Right lobe of liver (tissue), 6 donors: ENCODE measurements around the gene STING1. TPM values are rescaled to one million over a fixed set of nuclear protein-coding genes. Genes with fewer than 3 reads are reported as not detected.
"Not testable (repeated sequence)": the region's sequence is repeated elsewhere in the genome, so short reads cannot be mapped to it uniquely, and the experiment has no call there.

ENCODE experiments used
- ATAC-seq, 4 donors: fragments of 200-7000 bp; cut with Tn5 transposase; one replicate each; pipeline ENCODE4 v1.9.1; 2020; ENCODE audit warnings: mild to moderate bottlenecking in 4 of 4, moderate library complexity in 4 of 4
- DNase-seq, 3 donors: peaks; one replicate each; pipeline ENCODE4 v3.0.0-alpha.2; 2020
- H3K27ac ChIP-seq, 3 donors: fragments of 200-600 bp; one replicate each; pipeline ENCODE4 v1.8.0; 2022
- H3K27me3 ChIP-seq, 2 donors: fragments of 200-600 bp; one replicate each; pipeline ENCODE4 v1.8.0; 2022
- H3K36me3 ChIP-seq, 4 donors: fragments of 200-600 bp; sonication (generic) in 1 of 4; one replicate each; pipeline versions ENCODE4 v1.5.1 to v1.8.0; 2017 to 2022; ENCODE audit warnings: control low read depth in 1 of 4
- H3K4me1 ChIP-seq, 4 donors: fragments of 200-600 bp; sonication (generic) in 1 of 4; one replicate each; pipeline versions ENCODE4 v1.5.1 to v1.8.0; 2017 to 2022; ENCODE audit warnings: control low read depth in 1 of 4
- H3K4me3 ChIP-seq, 3 donors: fragments of 200-600 bp; one replicate each; pipeline ENCODE4 v1.8.0; 2022
- H3K9me3 ChIP-seq, 4 donors: fragments of 200-600 bp; sonication (generic) in 1 of 4; one replicate each; pipeline versions ENCODE4 v1.5.1 to v1.8.0; 2017 to 2022; ENCODE audit warnings: control low read depth in 1 of 4
- CTCF ChIP-seq, 4 donors: fragments of 200-600 bp in 3 of 4; fragments of 450-650 bp in 1 of 4; IDR thresholded peaks; one replicate each; pipeline versions ENCODE4 v1.5.1 to v1.8.0; 2016 to 2022; ENCODE audit warnings: antibody characterized with exemption in 4 of 4, mild to moderate bottlenecking in 2 of 4
- POLR2A ChIP-seq: fragments of 450-650 bp; IDR thresholded peaks from one replicate; pipeline ENCODE4 v1.6.1; 2017; ENCODE audit warnings: antibody characterized with exemption, mild to moderate bottlenecking
- WGBS: methylation state at CpG from one replicate; pipeline ENCODE4 v1.1.6; 2018; ENCODE audit warnings: low coverage, low lambda C conversion rate; ENCODE audit not compliant: insufficient coverage; ENCODE audit errors: missing lambda C conversion rate; 5-methylcytosine and 5-hydroxymethylcytosine counted together
- intact Hi-C, 2 donors: fragments of 100-400 bp; cut with DNase I; formaldehyde crosslinking; loops; one replicate each; pipeline versions ENCODE4 v1.11.2 to v1.14.1; 2022
- total RNA-seq, 6 experiments: library from RNA; depleted of rRNA in 2 of 6; stranded (reverse); fragments of >200 nt in 2 of 6; fragmentation: NEBNext Ultra II Directional in 3 of 6; extraction: Animal tissue kit (Norgen Biotek cat#: 25700) in 3 of 6; gene quantifications; one replicate each; pipeline versions ENCODE4 v1.1.0 to v1.2.4, GENCODE V29; 2016 to 2023
- donor health status: DM: no; HTN: yes; CAD: no.
- donor health status: DM: no; HTN: no; CAD: no.
- donor health status: DM: no; HTN: no; CAD: no.
- donor health status: DM: no; HTN: yes; CAD: no.
- donor health status: DM: no; HTN: yes; CAD: no.

STING1 gene
- total RNA-seq, 6 experiments from 2014 or later, result 4.9 to 11.3 (median 7.0) TPM

GRCh38 chr5:139443831-139444453, 38.6 kb downstream of the STING1 start:
- 57% methylated on average over 3 of the region's 4 CpGs for WGBS
- Histone ChIP-seq H3K4me1 (no peaks in the 10 kb centered on the region), H3K4me3 (no peak overlapping the region), H3K9me3 (no peaks in the 10 kb centered on the region), H3K27ac (no peak overlapping the region), H3K27me3 (no peaks in the 10 kb centered on the region), H3K36me3 (no peaks in the 10 kb centered on the region)
- TF ChIP-seq CTCF (IDR thresholded peaks at IDR 0.05) (no peak), POLR2A (no peak)
- ATAC-seq (peak in 1 of 4 donors; percentile 2), DNase-seq (no peak)
- intact Hi-C loops, result no loop called here

- H3K4me3 ChIP-seq, ATAC-seq, H3K36me3 ChIP-seq, H3K27ac ChIP-seq, intact Hi-C loops, H3K9me3 ChIP-seq, H3K27me3 ChIP-seq, H3K4me1 ChIP-seq: not testable (repeated sequence)
- 79% methylated on average over 4 of the region's 17 CpGs for WGBS
- peak in 1 of 3 donors; percentile 31 for DNase-seq
Measured at GRCh38 chr5:139440416-139440815, 42.1 kb downstream of the STING1 start.

GRCh38 chr5:139439013-139439903, 43.3 kb downstream of the STING1 start, which contains the start of gene DNAJC18:
DNAJC18 (minus strand) TSS chr5:139439525; CDS start chr5:139439445, 80 bp downstream.
- peak; percentile 88 to 93 (median 91) for DNase-seq
- Histone ChIP-seq H3K36me3 (no peaks in the 10 kb centered on the region), H3K9me3 (no peaks in the 10 kb centered on the region), H3K4me3 (peak within 1 kb of the TSS; percentile 66 to 94 (median 76)), H3K27me3 (no peaks in the 10 kb centered on the region), H3K27ac (peak within 1 kb of the TSS; percentile 77 to 89 (median 78)), H3K4me1 (peaks cover 0 to 3% (median under 1%) of the 10 kb centered on the region in 4 donors)
- ATAC-seq, result peak; percentile 98 to 99 (median 98)
- TF ChIP-seq CTCF (IDR thresholded peaks at IDR 0.05) (no peak), POLR2A (no peak)
- 6% methylated on average over 13 of the region's 49 CpGs for WGBS
- intact Hi-C loops, result no loop called here

GRCh38 chr5:139438707-139439012, 43.9 kb downstream of the STING1 start:
- Histone ChIP-seq H3K4me3 (peak overlapping the region; percentile 66 to 94 (median 76)), H3K36me3 (no peaks in the 10 kb centered on the region), H3K4me1 (peaks cover 0 to 3% (median under 1%) of the 10 kb centered on the region in 4 donors), H3K27me3 (no peaks in the 10 kb centered on the region), H3K27ac (no peak overlapping the region), H3K9me3 (no peaks in the 10 kb centered on the region)
- WGBS, result 24% methylated on average over 4 of the region's 8 CpGs
- intact Hi-C loops, result no loop called here
- ATAC-seq (no peak), DNase-seq (peak in 1 of 3 donors; percentile 32)
- TF ChIP-seq POLR2A (no peak), CTCF (IDR thresholded peaks at IDR 0.05) (no peak)

- ATAC-seq (no peak), DNase-seq (no peak)
- intact Hi-C loops, result no loop called here
- no peak overlapping the region for H3K27ac ChIP-seq
- H3K4me3 ChIP-seq, result no peak overlapping the region
- H3K4me1 ChIP-seq, result peaks cover 0 to 3% (median under 1%) of the 10 kb centered on the region in 4 donors
- no peaks in the 10 kb centered on the region for H3K9me3 ChIP-seq
- WGBS, result 75% methylated on average over 1 of the region's 3 CpGs
- no peak for TF ChIP-seq POLR2A
- TF ChIP-seq CTCF (IDR thresholded peaks at IDR 0.05), result no peak
- H3K36me3 ChIP-seq, result no peaks in the 10 kb centered on the region
- H3K27me3 ChIP-seq, result no peaks in the 10 kb centered on the region
Measured at GRCh38 chr5:139435676-139436075, 46.9 kb downstream of the STING1 start.
